GM12873 (cell line): ENCODE measurements around the gene SDK1.

ENCODE experiments used
- CTCF ChIP-seq: IDR thresholded peaks from 2 replicates; pipeline ENCODE4 v1.5.1; 2012; ENCODE audit warnings: low read depth, mild to moderate bottlenecking, moderate library complexity, low read length, control low read depth; ENCODE audit not compliant: insufficient read depth; ENCODE audit errors: missing control alignments

Gene SDK1

DNA sequence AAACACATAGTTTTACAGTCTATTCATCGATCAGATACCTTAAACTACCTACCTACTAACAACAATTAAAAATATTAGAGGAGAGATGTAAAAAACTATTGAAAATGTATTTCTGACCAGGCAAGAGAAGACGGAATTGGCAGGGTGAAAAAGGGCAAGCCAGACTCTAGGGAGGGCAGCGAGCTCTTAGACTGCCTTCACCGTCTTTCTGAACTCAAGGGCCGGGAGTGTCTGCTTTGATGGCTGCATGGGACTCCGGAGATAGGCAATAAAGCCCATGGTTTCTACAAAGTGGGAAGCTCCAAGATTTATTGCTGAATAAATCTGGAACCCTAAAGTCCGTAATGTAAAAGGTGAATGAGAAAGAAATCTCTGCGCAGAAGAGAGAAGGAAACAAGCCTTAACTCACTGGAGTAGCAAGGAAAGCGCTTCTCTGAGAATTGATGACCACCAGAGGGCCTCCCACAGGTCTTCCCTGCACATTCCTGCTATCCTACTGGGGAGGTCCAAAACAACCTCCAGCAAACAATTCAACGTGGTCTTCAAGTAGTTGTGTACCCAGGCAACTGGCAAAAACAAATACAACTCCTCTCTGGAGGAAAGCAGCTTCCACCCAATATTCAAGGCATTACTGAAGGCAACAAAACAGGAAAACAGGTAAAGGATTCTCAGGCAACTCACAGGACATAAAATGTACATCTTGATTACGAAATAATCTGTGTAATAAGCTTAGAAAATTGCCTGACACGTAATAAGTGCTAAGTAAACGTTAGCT, 181.3 kb downstream of the SDK1 start:
- peak; percentile 57 for TF ChIP-seq CTCF

GRCh38 chr7:3486841-3487240, 185.8 kb downstream of the SDK1 start:
- TF ChIP-seq CTCF: no peak

- TF ChIP-seq CTCF: no peak
Observed at GRCh38 chr7:3488829-3489228, 187.8 kb downstream of the SDK1 start.

DNA sequence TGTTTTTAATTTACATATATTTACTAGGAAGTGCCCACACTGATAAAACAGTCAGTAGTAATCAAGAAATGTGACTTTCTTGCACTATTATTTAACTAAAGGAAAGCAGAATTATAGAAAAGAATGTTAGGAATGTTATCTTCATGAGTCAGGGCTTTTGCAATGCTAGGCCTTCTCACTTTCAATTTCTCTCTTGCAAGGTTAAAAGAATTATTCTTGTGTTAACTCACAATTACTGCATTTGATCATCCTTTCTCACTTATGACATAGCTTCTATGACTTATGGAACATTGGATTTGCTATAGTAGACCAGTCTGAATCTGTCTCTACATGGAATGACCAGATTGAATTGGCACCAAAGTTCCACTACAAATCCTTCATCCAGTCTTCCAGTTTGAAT, 192.4 kb downstream of the SDK1 start:
- TF ChIP-seq CTCF: no peak

GRCh38 chr7:3494947-3495346, 193.9 kb downstream of the SDK1 start:
- no peak for TF ChIP-seq CTCF

DNA sequence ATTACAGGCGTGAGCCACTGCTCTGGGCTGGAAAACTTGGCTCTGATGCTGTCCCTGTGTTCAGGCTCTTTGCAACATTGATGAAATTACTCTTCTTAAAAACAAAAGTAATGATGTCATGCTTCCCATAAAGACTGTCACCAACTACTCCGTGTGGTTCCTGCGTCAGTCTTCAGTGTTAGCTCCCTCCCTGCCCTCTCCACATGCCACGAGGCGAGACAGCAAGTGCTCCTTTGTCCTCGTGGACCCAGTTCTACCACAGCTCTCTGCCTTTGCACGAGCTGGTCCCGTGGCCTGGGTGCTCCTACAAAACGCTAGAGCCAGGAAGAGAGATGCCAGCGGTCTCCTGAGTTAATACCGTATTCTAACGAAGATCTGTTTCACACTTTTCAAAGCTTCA, 194.5 kb downstream of the SDK1 start:
- TF ChIP-seq CTCF: no peak

- TF ChIP-seq CTCF: no peak
Observed at GRCh38 chr7:3495954-3496353, 194.9 kb downstream of the SDK1 start.

- no peak for TF ChIP-seq CTCF
Observed at GRCh38 chr7:3497796-3498195, 196.7 kb downstream of the SDK1 start.
